HG03045 (cell line): ENCODE data around the gene ARHGEF26.
A peak's percentile ranks its signal among the peaks of the same experiment; 100 is the strongest.
"Not testable (repeated sequence)": the region's sequence is repeated elsewhere in the genome, so short reads cannot be mapped to it uniquely, and the experiment has no call there.

Source experiments
- ATAC-seq: cut with Tn5 transposase; IDR thresholded peaks from one replicate; pipeline ENCODE4 v1.9.1; 2021; ENCODE audit warnings: mild to moderate bottlenecking, moderate library complexity; ENCODE audit not compliant: unreplicated experiment

The ARHGEF26 gene, protein sequence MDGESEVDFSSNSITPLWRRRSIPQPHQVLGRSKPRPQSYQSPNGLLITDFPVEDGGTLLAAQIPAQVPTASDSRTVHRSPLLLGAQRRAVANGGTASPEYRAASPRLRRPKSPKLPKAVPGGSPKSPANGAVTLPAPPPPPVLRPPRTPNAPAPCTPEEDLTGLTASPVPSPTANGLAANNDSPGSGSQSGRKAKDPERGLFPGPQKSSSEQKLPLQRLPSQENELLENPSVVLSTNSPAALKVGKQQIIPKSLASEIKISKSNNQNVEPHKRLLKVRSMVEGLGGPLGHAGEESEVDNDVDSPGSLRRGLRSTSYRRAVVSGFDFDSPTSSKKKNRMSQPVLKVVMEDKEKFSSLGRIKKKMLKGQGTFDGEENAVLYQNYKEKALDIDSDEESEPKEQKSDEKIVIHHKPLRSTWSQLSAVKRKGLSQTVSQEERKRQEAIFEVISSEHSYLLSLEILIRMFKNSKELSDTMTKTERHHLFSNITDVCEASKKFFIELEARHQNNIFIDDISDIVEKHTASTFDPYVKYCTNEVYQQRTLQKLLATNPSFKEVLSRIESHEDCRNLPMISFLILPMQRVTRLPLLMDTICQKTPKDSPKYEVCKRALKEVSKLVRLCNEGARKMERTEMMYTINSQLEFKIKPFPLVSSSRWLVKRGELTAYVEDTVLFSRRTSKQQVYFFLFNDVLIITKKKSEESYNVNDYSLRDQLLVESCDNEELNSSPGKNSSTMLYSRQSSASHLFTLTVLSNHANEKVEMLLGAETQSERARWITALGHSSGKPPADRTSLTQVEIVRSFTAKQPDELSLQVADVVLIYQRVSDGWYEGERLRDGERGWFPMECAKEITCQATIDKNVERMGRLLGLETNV

DNA sequence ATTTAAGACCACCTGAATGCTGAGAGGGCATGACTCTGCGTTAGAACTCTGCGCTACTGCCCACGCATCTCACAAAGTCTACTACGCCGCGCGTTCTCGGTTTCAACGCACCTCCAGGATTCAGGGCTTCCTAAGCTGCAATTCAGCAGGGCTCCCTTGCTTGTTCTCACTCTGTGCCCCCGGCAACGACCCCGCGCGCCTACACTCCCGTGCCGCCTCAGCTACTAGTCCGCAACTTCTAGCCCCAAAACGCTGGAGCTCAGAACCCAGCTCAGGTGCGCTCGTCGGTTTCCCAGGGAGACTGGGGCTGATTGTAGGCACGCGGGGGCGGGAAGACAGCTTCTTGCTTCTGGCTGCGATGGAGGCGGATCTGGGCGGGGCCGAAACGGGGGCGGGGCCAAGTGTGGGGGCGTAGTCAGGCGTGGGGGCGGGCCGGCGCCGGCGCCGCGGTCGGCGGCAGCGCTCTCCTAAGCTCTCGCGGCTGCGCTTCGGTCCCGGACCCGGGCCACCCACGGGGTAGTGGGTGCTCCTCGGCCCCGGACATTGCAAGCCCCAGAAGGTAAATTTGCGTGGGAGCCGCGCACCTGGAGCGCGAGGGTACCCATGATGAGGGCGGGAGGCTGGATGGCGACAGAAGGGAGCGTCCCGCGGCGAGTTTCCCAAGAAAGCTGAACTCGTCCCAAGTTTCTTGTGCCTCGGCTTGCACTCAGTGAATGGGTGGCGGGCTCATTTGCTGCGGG, at the start of gene ARHGEF26:
TSS of gene ARHGEF26 (plus strand) at position 430 of the 740 bp plus-strand sequence. CDS start 603 bp downstream, outside the sequence.
- ATAC-seq: peak; percentile 55

DNA sequence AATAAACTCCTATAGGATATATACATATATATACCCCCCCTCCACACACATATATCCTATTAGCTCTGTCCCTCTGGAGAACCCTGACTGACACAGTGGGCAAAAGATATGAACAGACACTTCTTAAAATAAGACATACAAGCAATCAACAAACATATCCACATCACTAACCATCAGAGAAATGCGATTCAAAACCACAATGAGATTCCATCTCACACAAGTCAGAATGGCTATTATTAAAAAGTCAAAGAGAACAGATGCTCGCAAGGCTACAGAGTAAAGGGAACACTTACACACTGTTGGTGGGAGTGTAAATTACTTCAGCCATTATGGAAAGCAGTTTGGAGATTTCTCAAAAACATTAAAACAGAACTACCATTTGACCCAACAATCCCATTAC, 46.2 kb upstream of the ARHGEF26 start:
- ATAC-seq: no peak

DNA sequence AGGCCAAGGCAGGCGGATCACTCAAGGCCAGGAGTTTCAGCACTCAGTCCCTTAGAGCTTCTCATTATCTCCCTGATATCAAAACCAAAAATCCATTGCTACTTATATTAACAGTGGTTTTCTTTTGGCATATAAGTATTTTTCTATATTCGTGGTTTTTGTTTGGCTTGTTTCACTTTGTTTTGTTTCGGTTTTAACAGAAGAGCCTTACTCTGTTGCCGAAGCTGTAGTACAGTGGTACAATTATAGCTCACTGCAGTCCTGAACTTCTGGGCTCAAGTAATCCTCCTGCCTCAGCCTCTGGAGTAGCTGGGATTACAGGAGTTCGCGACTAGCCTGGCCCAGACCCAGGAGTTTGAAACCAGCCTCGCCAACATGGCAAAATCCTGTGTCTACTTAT, 42.5 kb upstream of the ARHGEF26 start:
- no peak for ATAC-seq

DNA sequence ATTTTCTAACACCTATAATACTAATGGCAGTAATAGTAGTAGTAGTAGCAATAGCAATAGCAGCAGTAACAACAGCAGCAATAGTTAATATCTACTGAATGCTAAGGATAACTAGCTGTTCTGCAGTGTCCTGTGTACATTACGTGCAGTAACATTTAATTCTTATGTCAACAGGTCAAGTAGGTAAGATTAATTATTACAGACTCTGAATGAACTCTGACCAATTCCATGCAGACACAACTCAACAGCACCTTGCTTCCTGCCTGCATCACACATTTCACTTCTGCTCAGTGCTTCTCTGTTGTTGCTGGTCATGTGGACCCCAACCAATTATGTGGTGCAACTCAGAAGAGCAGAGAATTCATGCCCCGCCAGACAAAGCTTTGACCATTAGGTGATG, 39.9 kb upstream of the ARHGEF26 start:
- no peak for ATAC-seq

DNA sequence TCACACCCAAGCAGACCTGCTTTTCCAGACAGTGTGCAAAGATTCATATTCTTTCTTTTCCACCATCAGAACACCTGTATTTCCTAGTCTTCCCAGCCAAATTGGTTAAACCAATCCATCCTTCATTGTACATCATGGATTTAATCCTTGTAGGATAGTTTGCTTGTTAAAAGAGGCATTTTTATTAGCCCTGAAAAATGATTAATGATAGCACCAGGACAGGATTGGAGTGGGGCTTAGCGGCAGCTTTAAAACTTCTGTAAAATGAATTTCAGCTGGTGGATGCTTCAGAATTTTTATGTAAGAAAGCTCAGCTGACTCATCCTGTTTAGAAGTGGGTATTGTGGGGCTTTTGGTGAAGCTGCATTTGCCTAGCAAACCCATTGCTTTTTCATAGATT, 36.1 kb upstream of the ARHGEF26 start:
- ATAC-seq: no peak

DNA sequence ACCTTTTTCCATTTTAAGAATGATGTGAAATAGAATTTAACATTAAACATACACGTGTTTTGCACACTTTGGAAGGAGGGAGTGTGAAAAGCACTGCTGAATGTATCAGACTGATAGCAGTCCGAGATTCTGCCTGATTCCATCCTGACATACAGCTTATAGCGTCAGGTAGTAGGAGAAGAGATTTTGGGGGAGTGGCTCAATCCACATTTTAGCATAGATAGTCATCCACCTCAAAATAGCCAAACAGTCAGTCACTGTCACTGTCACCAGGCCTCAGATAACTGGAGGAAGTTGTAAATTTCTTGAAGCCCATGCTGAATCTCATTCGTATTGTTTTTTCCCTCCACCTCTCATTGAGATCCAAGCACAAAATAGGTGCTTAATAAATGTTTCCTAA, 35.4 kb upstream of the ARHGEF26 start:
- ATAC-seq: no peak

DNA sequence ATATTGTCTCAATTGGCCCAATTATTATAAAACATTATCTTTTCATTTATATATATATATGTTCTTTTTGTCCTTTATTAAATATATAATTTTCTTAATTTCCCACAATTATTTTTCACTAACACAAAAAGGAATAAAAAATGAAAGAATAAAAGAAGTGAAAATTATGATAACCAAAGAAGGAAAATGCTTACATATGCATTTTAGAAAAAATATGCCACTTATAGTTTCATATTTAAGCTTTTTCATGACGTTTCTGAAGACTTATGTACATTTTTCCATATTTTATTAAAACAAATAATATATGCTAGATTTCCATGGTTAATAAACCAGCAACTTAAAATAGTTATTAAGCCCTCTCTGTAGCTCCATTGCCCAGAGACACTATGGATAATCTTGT, 34.9 kb upstream of the ARHGEF26 start:
- no peak for ATAC-seq

DNA sequence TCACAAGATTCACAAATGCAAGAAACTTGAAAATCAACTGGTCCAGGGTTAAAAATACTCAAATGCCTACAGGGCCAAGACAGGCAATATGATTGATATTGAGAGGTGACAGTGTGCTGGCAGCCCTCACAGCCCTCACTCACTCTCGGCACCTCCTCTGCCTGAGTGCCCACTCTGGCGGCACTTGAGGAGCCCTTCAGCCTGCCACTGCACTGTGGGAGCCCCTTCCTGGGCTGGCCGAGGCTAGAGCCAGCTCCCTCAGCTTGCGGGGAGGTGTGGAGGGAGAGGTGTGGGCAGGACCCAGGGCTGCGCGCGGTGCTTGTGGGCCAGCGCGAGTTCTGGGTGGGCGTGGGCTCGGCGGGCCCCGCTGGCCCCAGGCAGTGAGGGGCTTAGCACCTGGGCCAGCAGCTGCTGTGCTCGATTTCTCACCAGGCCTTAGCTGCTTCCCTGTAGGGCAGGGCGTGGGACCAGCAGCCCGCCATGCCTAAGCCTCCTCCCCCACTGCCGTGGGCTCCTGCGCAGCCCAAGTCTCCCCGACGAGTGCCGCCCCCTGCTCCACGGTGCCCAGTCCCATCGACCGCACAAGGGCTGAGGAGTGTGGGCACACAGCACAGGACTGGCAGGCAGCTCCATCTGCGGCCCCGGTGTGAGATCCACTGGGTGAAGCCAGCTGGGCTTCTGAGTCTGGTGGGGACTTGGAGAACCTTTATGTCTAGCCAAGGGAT, 33.3 kb upstream of the ARHGEF26 start:
- not testable (repeated sequence) for ATAC-seq

DNA sequence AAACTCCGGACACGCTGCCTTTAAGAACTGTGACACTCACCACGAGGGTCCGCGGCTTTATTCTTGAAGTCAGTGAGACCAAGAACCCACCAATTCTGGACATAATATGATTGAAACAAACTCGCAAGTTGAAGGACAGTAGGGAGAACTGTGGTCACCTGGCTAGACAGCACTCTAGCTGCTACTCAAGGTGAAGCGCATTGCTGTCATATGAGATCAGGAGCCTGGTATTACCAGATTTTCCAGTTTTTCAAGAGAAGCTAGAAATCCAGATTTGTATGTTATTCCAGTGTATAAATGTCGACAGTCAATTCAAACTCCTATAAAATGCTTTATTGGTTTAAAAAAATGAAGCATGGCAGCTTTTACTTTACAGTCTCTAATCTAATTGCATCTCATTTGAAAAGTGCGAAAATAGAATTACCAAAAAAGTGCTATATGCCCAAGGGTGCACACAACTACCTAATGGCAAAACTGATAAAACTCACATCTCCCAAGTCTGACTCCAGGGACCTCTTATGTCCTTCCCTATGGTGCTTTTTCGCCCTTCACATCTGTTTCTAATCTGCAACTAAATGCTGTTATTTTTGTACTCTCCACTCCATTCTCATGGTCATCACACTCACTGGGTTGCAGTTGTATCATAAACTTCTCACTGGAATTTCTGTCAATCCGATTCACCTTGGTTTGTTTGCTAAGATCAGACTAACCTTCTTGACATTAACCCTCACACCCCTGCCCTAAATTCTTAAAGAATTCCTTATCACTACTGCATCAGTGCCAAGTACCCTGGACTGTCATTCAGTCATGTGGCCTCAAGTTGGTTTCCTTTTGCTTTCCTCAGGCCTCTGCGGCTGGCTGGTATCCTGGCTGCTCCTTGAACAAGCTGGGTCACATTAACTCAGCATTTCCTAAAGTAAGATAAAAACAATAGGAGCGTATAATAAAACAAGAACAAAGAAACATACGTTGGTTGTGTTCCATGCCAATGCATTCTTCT, 31.5 kb upstream of the ARHGEF26 start:
- no peak for ATAC-seq

DNA sequence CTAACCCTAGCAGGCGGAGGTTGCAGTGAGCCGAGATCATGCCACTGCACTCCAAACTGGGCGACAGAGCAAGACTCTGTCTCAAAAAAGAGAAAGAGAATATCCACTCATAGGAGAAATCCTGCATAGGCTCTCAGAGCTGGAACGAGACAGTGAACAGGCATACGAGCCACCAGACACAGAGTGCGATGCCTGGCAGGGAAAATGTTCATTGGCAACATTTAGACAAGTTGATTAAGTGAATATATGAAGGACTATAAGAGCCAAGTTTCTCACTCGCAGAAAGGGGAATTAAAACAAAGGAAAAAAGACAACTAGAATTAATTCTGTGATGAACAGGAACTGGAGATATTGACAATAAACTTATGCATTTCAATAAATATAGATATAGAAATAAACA, 27.1 kb upstream of the ARHGEF26 start:
- ATAC-seq: no peak

DNA sequence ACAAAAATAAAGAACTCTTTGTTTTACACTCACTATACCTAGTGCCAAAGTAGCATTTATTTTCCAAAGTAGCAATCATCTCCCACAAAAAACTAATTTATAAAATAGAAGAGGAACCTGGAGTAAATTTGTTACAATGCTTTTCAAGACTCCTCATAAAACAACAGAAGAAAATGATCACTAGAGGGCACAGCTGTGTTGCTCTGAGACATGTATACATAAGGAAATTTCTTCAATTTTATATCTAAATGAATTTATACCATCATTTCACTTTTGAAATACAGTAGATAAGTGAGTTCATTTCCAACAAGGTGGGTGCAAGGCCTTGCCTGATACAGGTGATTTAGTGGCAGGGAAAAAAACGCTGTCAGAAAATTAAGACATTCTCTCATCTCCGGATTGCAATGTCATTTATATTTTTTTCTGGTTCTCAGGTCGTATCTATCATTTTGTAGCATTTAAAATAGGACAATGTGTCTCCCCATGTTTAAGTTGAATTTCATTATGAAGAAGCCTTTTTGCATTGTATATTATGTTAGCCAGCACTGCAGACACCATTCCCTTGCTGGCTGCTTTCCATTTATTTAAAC, 25.3 kb upstream of the ARHGEF26 start:
- no peak for ATAC-seq

DNA sequence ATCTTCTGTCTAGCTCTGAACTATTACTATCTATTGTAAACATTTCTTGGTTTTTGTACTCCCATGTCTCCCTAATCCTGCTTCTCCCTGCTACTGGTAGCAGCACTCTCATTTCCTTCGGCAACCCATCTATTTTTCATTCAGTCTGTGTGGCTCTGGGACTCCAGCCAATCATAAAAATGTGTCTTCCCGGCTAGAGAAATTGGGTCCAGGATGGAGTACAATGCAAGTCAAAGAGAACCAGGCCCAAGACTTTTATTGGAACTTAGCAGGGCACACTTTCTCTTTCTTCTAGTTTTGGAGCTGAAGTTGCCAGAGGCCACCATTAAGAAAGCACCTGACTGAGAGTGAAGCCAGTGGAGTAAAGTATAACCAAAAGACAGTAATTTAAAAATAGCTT, 22.8 kb upstream of the ARHGEF26 start:
- ATAC-seq: no peak

DNA sequence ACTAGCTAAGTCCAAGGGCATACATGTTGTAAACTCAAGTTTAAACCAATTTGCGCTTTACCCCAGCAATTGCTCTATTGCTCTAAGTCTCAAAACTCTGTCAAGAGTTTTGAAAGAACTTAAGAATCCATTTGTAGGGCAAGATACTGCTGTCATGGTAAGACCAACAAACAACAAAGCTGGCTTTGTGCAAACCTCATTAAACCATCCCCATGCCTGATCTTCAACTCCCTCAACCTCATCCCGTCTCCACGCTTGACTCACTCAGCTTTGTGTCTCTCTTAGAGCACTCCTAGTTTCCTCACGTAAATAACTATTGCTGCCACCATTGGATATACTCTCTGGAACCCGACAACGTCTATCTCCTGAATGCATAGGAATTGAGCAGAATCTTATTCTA, 20.6 kb upstream of the ARHGEF26 start:
- no peak for ATAC-seq

DNA sequence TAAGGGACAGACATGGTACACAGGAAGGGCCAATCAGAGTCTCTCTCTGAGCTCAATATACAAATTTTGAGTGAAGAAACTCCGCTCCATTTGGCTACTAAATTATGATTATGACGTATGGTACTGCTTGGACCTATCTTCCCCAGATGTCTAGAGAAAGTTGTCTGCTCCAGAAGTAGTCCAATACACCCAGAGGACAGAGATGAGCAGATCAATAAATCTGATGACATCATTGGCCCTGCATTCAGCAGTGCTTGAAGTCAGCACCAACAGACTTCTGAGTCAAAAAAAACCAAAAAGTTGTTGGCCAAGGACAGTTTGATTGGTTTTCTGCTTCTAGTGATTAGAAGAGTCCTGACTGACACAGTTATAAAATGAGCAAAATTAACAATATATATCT, 19.9 kb upstream of the ARHGEF26 start:
- ATAC-seq: no peak

DNA sequence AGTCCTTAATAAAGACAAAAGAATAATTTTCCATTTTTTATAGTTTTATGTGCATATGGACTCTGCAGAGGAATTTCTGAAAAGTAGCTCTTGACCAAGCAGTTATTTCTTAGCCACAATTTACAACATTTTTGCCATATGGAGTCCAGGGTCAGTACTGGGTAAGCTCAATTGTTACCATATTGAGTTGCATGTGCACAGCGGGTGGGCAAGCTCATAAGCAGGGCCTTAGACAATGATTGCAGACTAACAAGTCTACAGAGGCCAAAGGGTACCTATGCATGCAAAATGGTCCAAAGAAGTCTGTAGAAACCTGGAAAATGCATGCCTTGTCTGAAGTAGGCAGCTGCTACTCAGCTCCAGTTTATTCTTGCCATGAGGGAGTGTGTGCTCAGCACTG, 19.0 kb upstream of the ARHGEF26 start:
- no peak for ATAC-seq

DNA sequence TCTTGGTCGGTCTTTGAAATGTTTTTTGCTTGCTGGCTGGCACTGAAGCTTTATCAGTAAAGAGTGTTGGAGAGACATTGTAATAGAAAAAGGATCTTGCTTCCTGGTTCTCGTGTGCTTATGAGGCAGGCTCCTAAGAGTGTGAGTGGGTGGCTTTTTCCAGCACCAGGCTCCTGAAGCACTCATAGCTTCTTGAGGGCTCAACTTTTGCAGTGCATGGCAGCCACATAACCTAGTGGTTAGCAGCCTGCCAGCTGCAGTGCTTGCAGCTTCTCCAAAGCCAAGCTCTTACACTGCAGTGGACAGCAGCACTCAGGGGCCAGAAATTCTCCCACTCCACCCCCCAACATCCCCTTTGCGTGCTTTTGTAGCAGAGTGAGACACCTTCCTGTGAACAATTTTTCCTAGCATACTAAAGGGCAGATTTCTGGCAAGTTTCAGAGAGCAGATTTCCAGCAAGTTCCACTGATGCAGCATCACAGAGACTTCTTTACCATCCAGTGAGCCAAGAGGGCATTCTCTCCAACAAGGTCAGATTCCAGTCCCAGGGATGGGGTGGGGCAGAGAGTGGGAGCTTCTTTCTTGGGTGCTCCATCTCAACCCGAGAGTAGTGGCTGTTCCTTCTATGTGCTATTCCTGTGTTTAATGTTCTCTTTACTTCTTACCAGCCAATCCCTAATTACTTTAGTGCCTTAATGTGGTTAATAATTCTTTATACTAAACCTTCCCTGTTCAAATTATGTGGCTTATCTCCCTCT, 15.8 kb upstream of the ARHGEF26 start:
- ATAC-seq: no peak

DNA sequence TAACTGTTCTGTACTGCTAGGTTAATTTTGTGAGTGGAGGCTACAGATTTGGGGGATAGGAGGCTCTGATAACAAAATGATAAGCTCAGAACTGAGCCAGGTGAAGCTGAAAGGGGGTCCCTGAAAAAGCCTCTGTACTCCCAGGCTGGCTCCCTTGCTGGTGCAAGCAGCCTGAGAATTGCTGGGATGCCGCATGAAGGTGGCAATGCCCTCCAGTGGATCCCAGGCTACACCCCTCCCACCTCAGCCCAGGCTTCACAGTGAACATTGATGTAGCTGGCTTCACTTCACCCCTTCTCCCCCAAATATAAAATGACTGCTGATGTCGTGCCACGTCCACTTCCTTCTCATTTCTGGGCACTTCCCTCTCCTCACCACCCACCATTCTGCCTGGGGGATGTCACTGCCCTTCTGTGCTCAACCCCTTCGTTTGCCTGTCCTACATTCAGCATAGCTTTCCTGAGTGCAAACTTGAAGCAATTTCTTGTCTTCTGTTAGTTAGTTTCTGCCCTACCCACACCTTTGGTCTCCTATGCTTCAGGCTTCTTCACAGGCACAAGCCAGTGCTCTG, 9.7 kb upstream of the ARHGEF26 start:
- ATAC-seq: no peak
